ENCODE measurements around the gene KCNK18.

KCNK18 gene

GRCh38 chr10:117217196-117217761, 20.0 kb downstream of the KCNK18 start:
- peak; percentile 30; the same call in 2 of the 3 replicates for ATAC-seq
- TF ChIP-seq ZNF70 (CRISPR knock-in tag; IDR thresholded peaks at IDR 0.05) (no peak), PPARA (CRISPR knock-in tag; IDR thresholded peaks at IDR 0.05; ENCODE audit: borderline replicate concordance) (no peak), ZNF8 (CRISPR knock-in tag; IDR thresholded peaks at IDR 0.05) (no peak), CREB5 (CRISPR knock-in tag; IDR thresholded peaks at IDR 0.05; ENCODE audit: low read depth) (no peak), POU6F1 (CRISPR knock-in tag; IDR thresholded peaks at IDR 0.05; ENCODE audit: borderline replicate concordance, low read depth) (no peak), ZFP3 (CRISPR knock-in tag; IDR thresholded peaks at IDR 0.05) (no peak), PATZ1 (CRISPR knock-in tag; IDR thresholded peaks at IDR 0.05; ENCODE audit: borderline replicate concordance) (no peak), ZFP30 (CRISPR knock-in tag; IDR thresholded peaks at IDR 0.05) (no peak), ZC3H10 (CRISPR knock-in tag; IDR thresholded peaks at IDR 0.05) (no peak), ZNF565 (CRISPR knock-in tag; conservative IDR thresholded peaks at IDR 0.05; ENCODE audit: low read depth) (no peak), ARNTL (CRISPR knock-in tag; IDR thresholded peaks at IDR 0.05; ENCODE audit: borderline replicate concordance, low read depth) (no peak), TSHZ2 (CRISPR knock-in tag; IDR thresholded peaks at IDR 0.05) (no peak), ESRRG (CRISPR knock-in tag; IDR thresholded peaks at IDR 0.05) (no peak), CSDC2 (CRISPR knock-in tag; IDR thresholded peaks at IDR 0.05) (no peak), BACH2 (CRISPR knock-in tag; IDR thresholded peaks at IDR 0.05; ENCODE audit: borderline replicate concordance) (no peak), GLIS3 (CRISPR knock-in tag; IDR thresholded peaks at IDR 0.05) (no peak), RARB (CRISPR knock-in tag; IDR thresholded peaks at IDR 0.05) (no peak), TOX (CRISPR knock-in tag; IDR thresholded peaks at IDR 0.05; ENCODE audit: borderline replicate concordance) (no peak), TCF4 (CRISPR knock-in tag; IDR thresholded peaks at IDR 0.05; ENCODE audit: borderline replicate concordance) (no peak)

- TF ChIP-seq GLIS3 (CRISPR knock-in tag; IDR thresholded peaks at IDR 0.05) (no peak), TOX (CRISPR knock-in tag; IDR thresholded peaks at IDR 0.05; ENCODE audit: borderline replicate concordance) (no peak), ZNF8 (CRISPR knock-in tag; IDR thresholded peaks at IDR 0.05) (no peak), SNAI2 (CRISPR knock-in tag; IDR thresholded peaks at IDR 0.05) (no peak), CSDC2 (CRISPR knock-in tag; IDR thresholded peaks at IDR 0.05) (no peak), OSR1 (CRISPR knock-in tag; IDR thresholded peaks at IDR 0.05) (no peak), ESRRG (CRISPR knock-in tag; IDR thresholded peaks at IDR 0.05) (no peak), TSHZ2 (CRISPR knock-in tag; IDR thresholded peaks at IDR 0.05) (no peak), ZFP30 (CRISPR knock-in tag; IDR thresholded peaks at IDR 0.05) (no peak), POU6F1 (CRISPR knock-in tag; IDR thresholded peaks at IDR 0.05; ENCODE audit: borderline replicate concordance, low read depth) (no peak), ISL1 (CRISPR knock-in tag; IDR thresholded peaks at IDR 0.05) (no peak), ZFP3 (CRISPR knock-in tag; IDR thresholded peaks at IDR 0.05) (no peak), TCF4 (CRISPR knock-in tag; IDR thresholded peaks at IDR 0.05; ENCODE audit: borderline replicate concordance) (no peak), CSRNP3 (CRISPR knock-in tag; IDR thresholded peaks at IDR 0.05) (no peak), BACH2 (CRISPR knock-in tag; IDR thresholded peaks at IDR 0.05; ENCODE audit: borderline replicate concordance) (no peak), ARNTL (CRISPR knock-in tag; IDR thresholded peaks at IDR 0.05; ENCODE audit: borderline replicate concordance, low read depth) (no peak), ZNF70 (CRISPR knock-in tag; IDR thresholded peaks at IDR 0.05) (no peak)
- no peak for ATAC-seq
Measured at GRCh38 chr10:117218654-117219053, 21.4 kb downstream of the KCNK18 start.
